Measurements from ENCODE around the gene ANKLE2. TPM values are rescaled to one million over a fixed set of nuclear protein-coding genes. Genes with fewer than 3 reads are reported as not detected.

Gene ANKLE2
- total RNA-seq, 1 experiment from 2014 or later: 85.9 TPM

GRCh38 chr12:132775502-132776229 lies 14.0 kb upstream of the ANKLE2 start:
- POLR2A ChIA-PET (ENCODE audit: unreplicated experiment): no interaction called here
- Histone ChIP-seq H3K4me2 (ENCODE audit: low read length) (no peak overlapping the region), H3F3A (ENCODE audit: low read length, unreplicated experiment) (no peaks in the 10 kb centered on the region), H3K9me3 (ENCODE audit: low read length) (no peaks in the 10 kb centered on the region), H3K27me3 (ENCODE audit: low read length) (no peaks in the 10 kb centered on the region), H3K9me2 (replicated peaks; ENCODE audit: low read length) (no peaks in the 10 kb centered on the region), H3K36me3 (ENCODE audit: low read depth, low read length) (peaks cover 58% of the 10 kb centered on the region), H4K20me1 (ENCODE audit: low read length) (no peaks in the 10 kb centered on the region), H3K4me3 (ENCODE audit: low read length) (no peak overlapping the region), H2AFZ (ENCODE audit: low read length) (no peak overlapping the region), H3K9ac (ENCODE audit: low read length) (no peak overlapping the region), H3K27ac (ENCODE audit: low read length) (no peak overlapping the region), H3K4me1 (ENCODE audit: insufficient read depth, low read length) (no peaks in the 10 kb centered on the region), H3K79me2 (ENCODE audit: low read length) (no peaks in the 10 kb centered on the region)
- ATAC-seq: no peak
- no TSS peak for BruUV-seq (replicated peaks)
- no peak for DNase-seq
- intact Hi-C loops (cut with micrococcal nuclease): no loop called here
- CTCF ChIA-PET: no interaction called here
- TF ChIP-seq EZH2phosphoT487 (IDR thresholded peaks at IDR 0.05; ENCODE audit: borderline replicate concordance, low read length) (no peak), EZH2 (IDR thresholded peaks at IDR 0.05; ENCODE audit: low read length, unreplicated experiment) (no peak)
- TF ChIP-seq, protein P1, sequence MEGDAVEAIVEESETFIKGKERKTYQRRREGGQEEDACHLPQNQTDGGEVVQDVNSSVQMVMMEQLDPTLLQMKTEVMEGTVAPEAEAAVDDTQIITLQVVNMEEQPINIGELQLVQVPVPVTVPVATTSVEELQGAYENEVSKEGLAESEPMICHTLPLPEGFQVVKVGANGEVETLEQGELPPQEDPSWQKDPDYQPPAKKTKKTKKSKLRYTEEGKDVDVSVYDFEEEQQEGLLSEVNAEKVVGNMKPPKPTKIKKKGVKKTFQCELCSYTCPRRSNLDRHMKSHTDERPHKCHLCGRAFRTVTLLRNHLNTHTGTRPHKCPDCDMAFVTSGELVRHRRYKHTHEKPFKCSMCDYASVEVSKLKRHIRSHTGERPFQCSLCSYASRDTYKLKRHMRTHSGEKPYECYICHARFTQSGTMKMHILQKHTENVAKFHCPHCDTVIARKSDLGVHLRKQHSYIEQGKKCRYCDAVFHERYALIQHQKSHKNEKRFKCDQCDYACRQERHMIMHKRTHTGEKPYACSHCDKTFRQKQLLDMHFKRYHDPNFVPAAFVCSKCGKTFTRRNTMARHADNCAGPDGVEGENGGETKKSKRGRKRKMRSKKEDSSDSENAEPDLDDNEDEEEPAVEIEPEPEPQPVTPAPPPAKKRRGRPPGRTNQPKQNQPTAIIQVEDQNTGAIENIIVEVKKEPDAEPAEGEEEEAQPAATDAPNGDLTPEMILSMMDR (conservative IDR thresholded peaks at IDR 0.05; ENCODE audit: low read depth, low read length): no peak

DNA sequence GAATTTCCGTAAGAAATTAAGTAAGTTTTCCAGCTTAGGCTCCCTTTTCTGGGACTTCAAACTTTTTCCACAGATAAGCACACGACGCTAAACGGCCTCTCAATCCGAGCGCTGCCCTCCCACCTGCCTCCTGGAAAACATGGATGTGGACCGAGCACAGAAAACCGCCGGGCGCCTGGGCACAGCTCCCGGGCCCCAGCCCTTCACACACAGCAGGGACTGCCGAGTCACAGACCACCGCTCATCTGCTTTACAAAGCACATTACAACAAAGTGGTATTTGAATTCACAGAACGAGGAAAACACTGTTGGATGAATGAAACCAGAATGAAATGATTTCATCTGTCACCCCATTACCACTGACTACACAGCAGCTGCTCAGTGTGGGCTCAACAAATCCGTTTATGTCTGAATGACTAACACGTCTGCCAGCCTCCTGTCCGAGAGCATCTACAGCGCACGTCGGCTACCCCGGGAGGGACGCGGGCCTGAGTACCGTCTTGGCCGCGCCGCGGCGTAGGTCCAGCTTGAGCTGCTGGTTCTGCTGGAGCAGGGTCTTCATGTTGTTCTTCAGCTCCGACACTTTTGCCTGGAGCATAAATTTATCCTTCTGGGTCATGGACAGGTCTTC lies 13.1 kb upstream of the ANKLE2 start:
- intact Hi-C loops (cut with micrococcal nuclease): no loop called here
- H3K4me2 ChIP-seq (ENCODE audit: low read length): no peak overlapping the region
- no peak for DNase-seq
- H3K27ac ChIP-seq (ENCODE audit: low read length): no peak overlapping the region
- no TSS peak for BruUV-seq (replicated peaks)
- H3K4me1 ChIP-seq (ENCODE audit: insufficient read depth, low read length): no peaks in the 10 kb centered on the region
- no peaks in the 10 kb centered on the region for H3K9me3 ChIP-seq (ENCODE audit: low read length)
- H3K9ac ChIP-seq (ENCODE audit: low read length): no peak overlapping the region
- no peak overlapping the region for H2AFZ ChIP-seq (ENCODE audit: low read length)
- ATAC-seq: no peak
- POLR2A ChIA-PET (ENCODE audit: unreplicated experiment): no interaction called here
- H3F3A ChIP-seq (ENCODE audit: low read length, unreplicated experiment): no peaks in the 10 kb centered on the region
- H3K79me2 ChIP-seq (ENCODE audit: low read length): no peaks in the 10 kb centered on the region
- H3K36me3 ChIP-seq (ENCODE audit: low read depth, low read length): peaks cover 50% of the 10 kb centered on the region
- CTCF ChIA-PET: no interaction called here
- H3K4me3 ChIP-seq (ENCODE audit: low read length): no peak overlapping the region
- TF ChIP-seq, protein P1 (conservative IDR thresholded peaks at IDR 0.05; ENCODE audit: low read depth, low read length): no peak
- no peak for TF ChIP-seq EZH2phosphoT487 (IDR thresholded peaks at IDR 0.05; ENCODE audit: borderline replicate concordance, low read length)
- TF ChIP-seq EZH2 (IDR thresholded peaks at IDR 0.05; ENCODE audit: low read length, unreplicated experiment): no peak
- H3K9me2 ChIP-seq (replicated peaks; ENCODE audit: low read length): no peaks in the 10 kb centered on the region
- H4K20me1 ChIP-seq (ENCODE audit: low read length): no peaks in the 10 kb centered on the region
- no peaks in the 10 kb centered on the region for H3K27me3 ChIP-seq (ENCODE audit: low read length)

- no peak for ATAC-seq
- Histone ChIP-seq H3K9me3 (ENCODE audit: low read length) (no peaks in the 10 kb centered on the region), H3K27ac (ENCODE audit: low read length) (no peak overlapping the region), H3F3A (ENCODE audit: low read length, unreplicated experiment) (no peaks in the 10 kb centered on the region), H3K27me3 (ENCODE audit: low read length) (no peaks in the 10 kb centered on the region), H3K4me2 (ENCODE audit: low read length) (no peak overlapping the region), H3K4me3 (ENCODE audit: low read length) (no peak overlapping the region), H3K36me3 (ENCODE audit: low read depth, low read length) (peaks cover 52% of the 10 kb centered on the region), H3K9me2 (replicated peaks; ENCODE audit: low read length) (no peaks in the 10 kb centered on the region), H2AFZ (ENCODE audit: low read length) (no peak overlapping the region), H3K79me2 (ENCODE audit: low read length) (no peaks in the 10 kb centered on the region), H3K4me1 (ENCODE audit: insufficient read depth, low read length) (no peaks in the 10 kb centered on the region), H3K9ac (ENCODE audit: low read length) (no peak overlapping the region), H4K20me1 (ENCODE audit: low read length) (no peaks in the 10 kb centered on the region)
- POLR2A ChIA-PET (ENCODE audit: unreplicated experiment): no interaction called here
- CTCF ChIA-PET: no interaction called here
- BruUV-seq (replicated peaks): no TSS peak
- TF ChIP-seq, protein P1 (conservative IDR thresholded peaks at IDR 0.05; ENCODE audit: low read depth, low read length): no peak
- TF ChIP-seq EZH2 (IDR thresholded peaks at IDR 0.05; ENCODE audit: low read length, unreplicated experiment) (no peak), EZH2phosphoT487 (IDR thresholded peaks at IDR 0.05; ENCODE audit: borderline replicate concordance, low read length) (no peak)
- intact Hi-C loops (cut with micrococcal nuclease): no loop called here
- DNase-seq: no peak
Measured at GRCh38 chr12:132774159-132774558, 12.5 kb upstream of the ANKLE2 start.

All from PC-3 (cell line).